GM12873 (cell line): ENCODE data around the gene UNC13A.

Experiments used
- TF ChIP-seq, protein P1 (sequence below): IDR thresholded peaks from 2 replicates; pipeline ENCODE4 v1.5.1; 2012; ENCODE audit warnings: low read depth, mild to moderate bottlenecking, moderate library complexity, low read length, control low read depth; ENCODE audit not compliant: insufficient read depth; ENCODE audit errors: missing control alignments

UNC13A gene

DNA sequence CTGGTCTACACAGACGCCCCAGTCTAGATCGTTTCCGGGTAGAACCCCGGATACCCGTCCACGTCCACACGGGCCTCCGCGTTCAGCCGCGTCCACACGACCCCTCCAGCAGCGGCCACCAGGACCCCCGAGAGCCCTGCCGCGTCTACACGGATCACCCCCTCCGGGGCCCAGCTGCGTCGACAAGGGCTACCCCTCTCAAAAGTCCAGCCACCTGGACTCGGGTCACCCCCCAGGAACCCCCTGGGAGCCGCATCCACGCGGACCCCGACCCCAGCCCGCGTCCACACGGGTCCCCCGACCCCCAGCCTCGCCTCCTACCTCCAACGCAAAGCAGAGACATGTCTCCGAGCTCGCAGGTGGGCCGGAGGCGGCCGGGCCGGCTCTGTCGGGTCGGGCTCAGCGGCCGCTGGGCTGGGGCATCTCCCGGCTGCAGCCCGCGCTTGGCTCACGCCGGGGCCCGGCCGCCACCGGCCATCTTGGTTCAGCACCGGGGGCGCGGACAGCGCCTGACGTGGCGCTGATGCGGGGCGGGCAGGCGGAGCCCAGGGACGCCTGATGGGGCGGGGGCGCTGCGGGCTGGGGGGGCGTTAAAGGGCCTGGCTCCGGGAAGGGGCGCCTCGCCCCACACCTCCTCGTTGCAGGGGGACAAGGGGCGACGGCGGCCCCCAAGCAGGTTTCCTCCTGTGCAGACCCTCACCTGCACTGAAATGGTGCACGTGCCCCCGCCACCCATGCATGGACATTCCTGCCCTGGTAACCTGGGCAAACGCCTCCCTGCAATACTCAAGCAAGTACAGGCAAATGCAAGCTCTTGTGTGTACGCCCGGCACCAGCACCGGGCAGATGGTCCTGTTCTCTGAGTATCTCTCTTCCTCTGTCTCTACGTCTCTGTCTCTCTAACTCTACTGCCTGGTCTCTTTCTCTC lies at the start of gene UNC13A:
Gene UNC13A (minus strand): TSS at position 498 of the 928 bp plus-strand sequence. CDS start 155 bp downstream, at position 343.
- TF ChIP-seq, protein P1, sequence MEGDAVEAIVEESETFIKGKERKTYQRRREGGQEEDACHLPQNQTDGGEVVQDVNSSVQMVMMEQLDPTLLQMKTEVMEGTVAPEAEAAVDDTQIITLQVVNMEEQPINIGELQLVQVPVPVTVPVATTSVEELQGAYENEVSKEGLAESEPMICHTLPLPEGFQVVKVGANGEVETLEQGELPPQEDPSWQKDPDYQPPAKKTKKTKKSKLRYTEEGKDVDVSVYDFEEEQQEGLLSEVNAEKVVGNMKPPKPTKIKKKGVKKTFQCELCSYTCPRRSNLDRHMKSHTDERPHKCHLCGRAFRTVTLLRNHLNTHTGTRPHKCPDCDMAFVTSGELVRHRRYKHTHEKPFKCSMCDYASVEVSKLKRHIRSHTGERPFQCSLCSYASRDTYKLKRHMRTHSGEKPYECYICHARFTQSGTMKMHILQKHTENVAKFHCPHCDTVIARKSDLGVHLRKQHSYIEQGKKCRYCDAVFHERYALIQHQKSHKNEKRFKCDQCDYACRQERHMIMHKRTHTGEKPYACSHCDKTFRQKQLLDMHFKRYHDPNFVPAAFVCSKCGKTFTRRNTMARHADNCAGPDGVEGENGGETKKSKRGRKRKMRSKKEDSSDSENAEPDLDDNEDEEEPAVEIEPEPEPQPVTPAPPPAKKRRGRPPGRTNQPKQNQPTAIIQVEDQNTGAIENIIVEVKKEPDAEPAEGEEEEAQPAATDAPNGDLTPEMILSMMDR = no peak

DNA sequence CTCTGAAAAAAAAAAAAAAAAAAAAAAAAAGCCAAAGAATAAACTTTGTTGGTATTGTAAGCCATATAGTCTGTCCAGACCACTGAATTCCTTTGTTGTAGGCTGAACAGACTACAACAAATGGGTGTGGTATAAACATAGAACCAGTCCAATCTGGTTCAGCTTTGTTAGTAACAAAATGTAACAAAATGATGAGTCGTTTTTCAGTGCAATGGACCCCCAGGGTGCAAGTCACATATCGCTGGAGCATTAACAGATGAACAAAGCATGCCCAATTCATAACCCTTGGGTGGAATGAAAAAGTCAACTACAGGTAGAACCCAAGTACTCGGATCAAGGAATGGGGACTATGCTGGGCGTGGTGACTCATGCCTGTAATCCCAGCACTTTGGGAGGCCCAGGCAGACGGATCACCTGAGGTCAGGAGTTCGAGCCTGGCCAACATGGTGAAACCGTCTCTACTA lies 49.6 kb upstream of the UNC13A start:
- TF ChIP-seq, protein P1 = no peak

DNA sequence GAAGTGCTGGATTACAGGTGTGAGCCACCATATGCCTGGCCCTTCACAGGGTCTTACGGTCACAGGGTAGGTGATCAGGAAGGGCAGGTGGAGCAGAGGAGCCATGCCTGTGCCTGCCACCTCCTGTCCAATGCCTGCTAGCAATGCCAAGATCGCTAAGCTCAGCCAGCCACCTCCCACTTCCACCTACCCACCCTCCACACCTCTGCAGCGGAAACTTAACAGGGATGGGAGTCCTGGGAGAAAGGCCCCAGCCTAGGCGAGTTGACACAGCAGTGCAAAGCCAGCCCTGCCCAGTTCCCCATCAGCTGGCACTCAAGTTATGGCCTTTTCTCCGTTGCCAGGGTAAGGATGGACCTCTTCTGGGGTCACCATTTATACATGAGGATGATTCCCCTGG lies 47.3 kb upstream of the UNC13A start:
- TF ChIP-seq, protein P1 = no peak

DNA sequence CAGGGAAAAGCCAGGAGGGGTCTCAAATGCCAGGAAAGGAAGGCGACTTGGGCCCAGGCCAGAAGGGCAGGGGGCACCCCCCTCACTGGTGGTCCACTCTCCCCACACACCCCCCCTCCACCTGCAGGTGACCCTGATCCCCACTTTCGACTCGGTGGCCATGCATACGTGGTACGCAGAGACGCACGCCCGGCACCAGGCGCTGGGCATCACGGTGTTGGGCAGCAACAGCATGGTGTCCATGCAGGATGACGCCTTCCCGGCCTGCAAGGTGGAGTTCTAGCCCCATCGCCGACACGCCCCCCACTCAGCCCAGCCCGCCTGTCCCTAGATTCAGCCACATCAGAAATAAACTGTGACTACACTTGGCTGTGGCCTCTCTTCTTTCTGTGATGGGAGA lies 46.0 kb upstream of the UNC13A start:
- TF ChIP-seq, protein P1 = no peak

DNA sequence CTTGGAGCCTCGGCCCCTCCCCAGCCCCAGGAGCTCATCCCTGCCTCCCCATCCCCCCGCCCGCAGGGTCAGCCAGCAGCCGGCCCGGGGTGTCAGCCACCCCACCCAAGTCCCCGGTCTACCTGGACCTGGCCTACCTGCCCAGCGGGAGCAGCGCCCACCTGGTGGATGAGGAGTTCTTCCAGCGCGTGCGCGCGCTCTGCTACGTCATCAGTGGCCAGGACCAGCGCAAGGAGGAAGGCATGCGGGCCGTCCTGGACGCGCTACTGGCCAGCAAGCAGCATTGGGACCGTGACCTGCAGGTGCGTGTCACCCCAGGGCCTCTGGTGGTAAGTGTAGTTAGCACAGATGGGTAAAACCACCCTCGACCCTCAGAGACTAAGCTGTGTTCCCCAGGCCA lies 45.0 kb upstream of the UNC13A start:
- TF ChIP-seq, protein P1 = no peak

DNA sequence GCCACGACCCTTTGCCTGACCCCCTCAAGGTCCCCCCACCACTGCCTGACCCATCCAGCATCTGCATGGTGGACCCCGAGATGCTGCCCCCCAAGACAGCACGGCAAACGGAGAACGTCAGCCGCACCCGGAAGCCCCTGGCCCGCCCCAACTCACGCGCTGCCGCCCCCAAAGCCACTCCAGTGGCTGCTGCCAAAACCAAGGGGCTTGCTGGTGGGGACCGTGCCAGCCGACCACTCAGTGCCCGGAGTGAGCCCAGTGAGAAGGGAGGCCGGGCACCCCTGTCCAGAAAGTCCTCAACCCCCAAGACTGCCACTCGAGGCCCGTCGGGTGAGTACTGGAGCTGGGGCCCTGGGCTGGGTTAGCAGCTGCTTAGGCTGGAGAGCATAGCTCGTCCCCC lies 39.7 kb upstream of the UNC13A start:
- TF ChIP-seq, protein P1 = no peak

DNA sequence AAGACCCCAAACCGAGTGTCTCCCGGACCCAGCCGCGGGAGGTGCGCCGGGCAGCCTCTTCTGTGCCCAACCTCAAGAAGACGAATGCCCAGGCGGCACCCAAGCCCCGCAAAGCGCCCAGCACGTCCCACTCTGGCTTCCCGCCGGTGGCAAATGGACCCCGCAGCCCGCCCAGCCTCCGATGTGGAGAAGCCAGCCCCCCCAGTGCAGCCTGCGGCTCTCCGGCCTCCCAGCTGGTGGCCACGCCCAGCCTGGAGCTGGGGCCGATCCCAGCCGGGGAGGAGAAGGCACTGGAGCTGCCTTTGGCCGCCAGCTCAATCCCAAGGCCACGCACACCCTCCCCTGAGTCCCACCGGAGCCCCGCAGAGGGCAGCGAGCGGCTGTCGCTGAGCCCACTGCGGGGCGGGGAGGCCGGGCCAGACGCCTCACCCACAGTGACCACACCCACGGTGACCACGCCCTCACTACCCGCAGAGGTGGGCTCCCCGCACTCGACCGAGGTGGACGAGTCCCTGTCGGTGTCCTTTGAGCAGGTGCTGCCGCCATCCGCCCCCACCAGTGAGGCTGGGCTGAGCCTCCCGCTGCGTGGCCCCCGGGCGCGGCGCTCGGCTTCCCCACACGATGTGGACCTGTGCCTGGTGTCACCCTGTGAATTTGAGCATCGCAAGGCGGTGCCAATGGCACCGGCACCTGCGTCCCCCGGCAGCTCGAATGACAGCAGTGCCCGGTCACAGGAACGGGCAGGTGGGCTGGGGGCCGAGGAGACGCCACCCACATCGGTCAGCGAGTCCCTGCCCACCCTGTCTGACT lies 39.0 kb upstream of the UNC13A start:
- TF ChIP-seq, protein P1 = no peak
